ENCODE measurements around the gene HOXD10.

DNA sequence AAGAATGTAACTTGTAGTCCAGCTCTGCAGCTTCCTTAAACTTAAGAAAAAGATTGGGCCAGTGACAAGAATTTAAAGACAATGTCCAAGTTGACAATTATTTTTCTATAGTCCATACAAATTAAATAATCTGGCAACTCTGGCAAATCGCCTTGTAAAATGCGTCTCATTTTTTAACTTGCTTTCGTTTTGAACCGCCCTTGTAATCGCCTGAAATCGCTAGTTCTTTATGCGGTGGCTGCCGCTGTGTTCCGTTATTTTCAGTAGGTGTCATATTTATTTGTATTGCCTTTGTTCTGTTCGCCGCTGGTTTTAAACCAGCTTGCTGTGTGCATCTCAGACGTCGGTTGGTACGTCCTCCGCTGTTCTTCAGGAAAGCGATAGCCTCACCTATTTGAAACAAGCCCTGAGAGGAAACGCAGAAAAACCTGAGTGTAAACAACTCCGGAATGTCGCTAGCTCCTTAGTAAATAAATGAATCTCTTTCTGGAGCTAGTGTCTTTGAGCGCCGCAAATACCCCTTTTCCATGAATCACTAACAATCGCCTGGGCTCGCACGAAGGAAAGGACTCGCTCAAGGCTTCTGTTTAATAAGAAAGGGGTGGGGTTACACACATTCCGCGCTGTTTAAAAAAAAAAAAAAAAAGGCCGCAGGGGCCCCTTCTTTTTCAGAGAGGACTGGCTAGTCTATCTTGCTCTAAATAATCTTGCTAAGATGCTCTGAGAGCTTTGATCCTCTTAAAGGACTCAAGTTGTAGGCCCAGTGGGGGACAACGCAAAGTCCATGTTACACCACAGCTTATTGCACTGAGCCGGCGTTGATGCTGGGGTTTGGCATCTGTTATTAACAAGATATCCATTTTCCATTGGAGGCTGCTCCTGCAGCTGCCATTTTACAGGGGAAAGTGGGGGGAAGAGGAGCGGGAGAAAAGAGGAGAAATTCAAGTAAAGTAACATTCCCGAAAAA lies 15.9 kb downstream of the HOXD10 start:
- TF ChIP-seq CTCF (IDR thresholded peaks at IDR 0.05): no peak
- TF ChIP-seq POLR2AphosphoS5 (IDR thresholded peaks at IDR 0.05): no peak
- TF ChIP-seq POLR2A (IDR thresholded peaks at IDR 0.05): no peak

All from suprapubic skin (tissue), 4 donors.